HG03521 (cell line): ENCODE measurements around the gene ARRDC4.

Experiments
- ATAC-seq: cut with Tn5 transposase; IDR thresholded peaks from one replicate; pipeline ENCODE4 v1.9.1; 2021; ENCODE audit warnings: mild to moderate bottlenecking, moderate library complexity; ENCODE audit not compliant: unreplicated experiment

ARRDC4 gene

GRCh38 chr15:97960364-97961066, at the start of gene ARRDC4:
Gene ARRDC4 (plus strand): TSS chr15:97960703. CDS start chr15:97960862, 159 bp downstream.
- peak; percentile 88 for ATAC-seq

- no peak for ATAC-seq
These were observed 45.8 kb upstream of the ARRDC4 start for GRCh38 chr15:97914711-97915110.

- ATAC-seq, result no peak
These were observed 45.2 kb upstream of the ARRDC4 start for GRCh38 chr15:97915261-97915660.

GRCh38 chr15:97921296-97921865, 39.1 kb upstream of the ARRDC4 start:
- no peak for ATAC-seq

GRCh38 chr15:97929456-97930229, 30.9 kb upstream of the ARRDC4 start:
- no peak for ATAC-seq

- no peak for ATAC-seq
These were observed 30.3 kb upstream of the ARRDC4 start for GRCh38 chr15:97930230-97930629.

GRCh38 chr15:97931314-97931713, 29.2 kb upstream of the ARRDC4 start:
- no peak for ATAC-seq

- no peak for ATAC-seq
These were observed 26.9 kb upstream of the ARRDC4 start for GRCh38 chr15:97933589-97933988.

- no peak for ATAC-seq
These were observed 19.5 kb upstream of the ARRDC4 start for GRCh38 chr15:97940993-97941392.

- no peak for ATAC-seq
These were observed 18.9 kb upstream of the ARRDC4 start for GRCh38 chr15:97941572-97941971.

- no peak for ATAC-seq
These were observed 15.8 kb upstream of the ARRDC4 start for GRCh38 chr15:97944724-97945123.

- ATAC-seq, result no peak
These were observed 12.8 kb upstream of the ARRDC4 start for GRCh38 chr15:97947465-97948260.

GRCh38 chr15:97953254-97953653, 7.2 kb upstream of the ARRDC4 start:
- ATAC-seq, result no peak

GRCh38 chr15:97953748-97954147, 6.8 kb upstream of the ARRDC4 start:
- no peak for ATAC-seq

GRCh38 chr15:97955035-97955434, 5.5 kb upstream of the ARRDC4 start:
- no peak for ATAC-seq

- no peak for ATAC-seq
These were observed 5.0 kb upstream of the ARRDC4 start for GRCh38 chr15:97955529-97955928.

GRCh38 chr15:97959724-97960363, 659 bp upstream of the ARRDC4 start:
- no peak for ATAC-seq

- no peak for ATAC-seq
These were observed 808 bp downstream of the ARRDC4 start for GRCh38 chr15:97961067-97961954.

GRCh38 chr15:97962263-97962662, 1.8 kb downstream of the ARRDC4 start:
- no peak for ATAC-seq

GRCh38 chr15:97963779-97964178, 3.3 kb downstream of the ARRDC4 start:
- ATAC-seq, result no peak
